22Rv1 (cell line): Measurements from ENCODE around the gene GALNT17.

Source experiments
- H3K27ac ChIP-seq: fragments of 450-650 bp; 2 replicates; pipeline ENCODE4 v1.5.1; 2017
- CTCF ChIP-seq: fragments of 450-650 bp; IDR thresholded peaks from 2 replicates; pipeline ENCODE4 v1.5.1; 2017; ENCODE audit warnings: mild to moderate bottlenecking
- ZFX ChIP-seq: fragments of 450-650 bp; IDR thresholded peaks from 2 replicates; pipeline ENCODE4 v1.6.1; 2017; ENCODE audit warnings: antibody characterized with exemption, borderline replicate concordance

GALNT17 gene

DNA sequence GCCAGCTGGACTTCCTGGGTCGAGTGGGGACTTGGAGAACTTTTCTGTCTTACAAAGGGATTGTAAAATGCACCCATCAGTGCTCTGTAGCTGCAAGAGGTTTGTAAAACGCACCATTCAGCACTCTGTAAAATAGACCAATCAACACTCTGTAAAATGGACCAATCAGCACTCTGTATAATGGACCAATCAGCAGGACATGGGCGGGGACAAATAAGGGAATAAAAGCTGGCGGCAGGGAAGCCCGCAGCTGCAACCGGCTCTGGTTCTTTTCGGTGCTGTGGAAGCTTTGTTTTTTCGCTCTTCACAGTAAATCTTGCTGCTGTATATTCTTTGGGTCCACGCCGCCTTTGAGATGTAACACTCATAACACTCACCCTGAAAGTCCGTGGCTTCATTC lies 151.9 kb downstream of the GALNT17 start:
- TF ChIP-seq ZFX (no peak), CTCF (no peak)
- no peak overlapping the region for H3K27ac ChIP-seq

DNA sequence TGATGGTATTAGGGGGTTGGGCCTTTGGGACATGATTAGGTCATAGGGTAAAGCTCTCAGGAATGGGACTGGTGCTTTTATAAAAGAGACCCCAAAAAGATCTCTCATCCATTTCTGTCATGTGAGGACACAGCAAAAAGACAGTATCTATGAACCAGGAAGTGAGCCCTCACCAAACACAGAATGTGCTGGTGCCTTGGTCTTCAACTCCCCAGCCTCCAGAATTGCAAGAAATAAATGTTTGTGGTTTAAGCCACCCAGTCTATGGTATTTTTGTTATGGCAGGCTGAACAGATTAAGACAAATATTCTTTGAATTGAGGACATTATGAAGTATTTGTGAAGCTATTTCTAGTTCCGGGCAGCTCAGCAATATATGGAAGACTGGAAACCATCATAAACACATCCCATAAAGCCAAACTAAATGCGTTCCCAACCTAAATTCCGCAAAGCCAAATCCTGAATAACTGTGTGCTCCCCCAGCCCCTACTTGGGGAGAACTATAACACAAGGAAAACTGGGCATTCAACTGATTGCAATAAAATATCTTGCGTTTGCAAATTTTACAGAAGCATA lies 153.7 kb downstream of the GALNT17 start:
- H3K27ac ChIP-seq, result no peak overlapping the region
- TF ChIP-seq ZFX, result no peak
- no peak for TF ChIP-seq CTCF

- TF ChIP-seq ZFX (no peak), CTCF (no peak)
- no peak overlapping the region for H3K27ac ChIP-seq
Observed at GRCh38 chr7:71286336-71286735, 154.4 kb downstream of the GALNT17 start.

- no peak for TF ChIP-seq ZFX
- TF ChIP-seq CTCF, result no peak
- H3K27ac ChIP-seq, result no peak overlapping the region
Observed at GRCh38 chr7:71286924-71287323, 155.0 kb downstream of the GALNT17 start.

GRCh38 chr7:71290452-71290851 lies 158.5 kb downstream of the GALNT17 start:
- H3K27ac ChIP-seq, result no peak overlapping the region
- TF ChIP-seq CTCF, result no peak
- no peak for TF ChIP-seq ZFX

GRCh38 chr7:71298378-71298777 lies 166.4 kb downstream of the GALNT17 start:
- no peak overlapping the region for H3K27ac ChIP-seq
- TF ChIP-seq CTCF, result no peak
- TF ChIP-seq ZFX, result no peak

DNA sequence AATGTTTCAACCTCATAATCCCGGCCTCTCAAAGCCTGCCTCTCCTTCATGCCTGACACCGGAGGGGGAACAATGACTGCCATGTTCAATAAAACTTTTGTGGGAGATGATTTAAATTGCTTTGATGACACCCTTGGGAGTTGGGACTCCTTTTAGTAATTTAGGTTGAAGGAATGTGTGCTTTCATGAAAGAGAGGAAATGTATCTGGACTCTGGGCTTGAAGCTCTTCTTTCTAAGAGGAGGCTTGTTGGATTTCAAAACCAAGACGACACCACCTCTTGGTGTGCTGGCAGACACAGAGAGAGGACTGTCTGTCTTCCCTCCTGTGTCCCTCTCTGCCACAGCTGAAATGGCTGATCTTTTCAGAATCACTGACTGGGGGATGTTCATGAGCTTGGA lies 168.1 kb downstream of the GALNT17 start:
- no peak for TF ChIP-seq CTCF
- no peak for TF ChIP-seq ZFX
- H3K27ac ChIP-seq, result no peak overlapping the region
